ENCODE data around the gene ARPC5L. TPM values are rescaled to one million over a fixed set of nuclear protein-coding genes. Genes with fewer than 3 reads are reported as not detected.

The ARPC5L gene
- total and polyA plus RNA-seq, 2 donors from 2014 or later: 31.7 to 52.7 TPM

GRCh38 chr9:124873664-124874063 lies 11.7 kb downstream of the ARPC5L start:
- Histone ChIP-seq H3K4me3 (ENCODE audit: low read length in 3 of 3) (no peak overlapping the region), H3K36me3 (ENCODE audit: control insufficient read depth in 2 of 3, insufficient read depth in 3 of 3, low read length in 3 of 3) (peaks cover 0 to 44% (median 20%) of the 10 kb centered on the region in 3 donors), H3K27ac (ENCODE audit: low read depth in 2 of 2, low read length in 2 of 2) (no peak overlapping the region)

GRCh38 chr9:124875501-124875900 lies 13.6 kb downstream of the ARPC5L start:
- H3K36me3 ChIP-seq (ENCODE audit: control insufficient read depth in 2 of 3, insufficient read depth in 3 of 3, low read length in 3 of 3): peaks cover 0 to 49% (median 25%) of the 10 kb centered on the region in 3 donors
- intact Hi-C loops (cut with DNase I): no loop called here

More at GRCh38 chr9:124873664-124874063, 11.7 kb downstream of the ARPC5L start:
- H3K4me1 ChIP-seq (ENCODE audit: control insufficient read depth in 2 of 3, insufficient read depth in 2 of 3, low read depth in 1 of 3, low read length in 3 of 3): peaks cover 5 to 15% (median 12%) of the 10 kb centered on the region in 3 donors
- DNase-seq: peak in 1 of 5 donors; percentile 58
- intact Hi-C loops (cut with DNase I): no loop called here
- no peaks in the 10 kb centered on the region for H3K27me3 ChIP-seq (ENCODE audit: control insufficient read depth, insufficient read depth, low read length)
- no peak for TF ChIP-seq CTCF (IDR thresholded peaks at IDR 0.05; ENCODE audit: borderline replicate concordance, extremely low read depth, insufficient read depth)
- no peaks in the 10 kb centered on the region for H3K9me3 ChIP-seq (ENCODE audit: control insufficient read depth in 2 of 3, insufficient read depth in 1 of 3, low read length in 3 of 3)
- H3K9ac ChIP-seq (ENCODE audit: low read length in 3 of 3): peak overlapping the region in 1 of 3 donors; percentile 5
- FAIRE-seq: no peak

GRCh38 chr9:124877021-124877782 lies 15.3 kb downstream of the ARPC5L start:
- Histone ChIP-seq H3K9ac (ENCODE audit: low read length in 3 of 3) (no peak overlapping the region), H3K4me1 (ENCODE audit: control insufficient read depth in 2 of 3, insufficient read depth in 2 of 3, low read depth in 1 of 3, low read length in 3 of 3) (no peaks in the 10 kb centered on the region), H3K27me3 (ENCODE audit: control insufficient read depth, insufficient read depth, low read length) (no peaks in the 10 kb centered on the region), H3K4me3 (ENCODE audit: low read length in 3 of 3) (no peak overlapping the region), H3K36me3 (ENCODE audit: control insufficient read depth in 2 of 3, insufficient read depth in 3 of 3, low read length in 3 of 3) (peaks cover 2 to 49% (median 32%) of the 10 kb centered on the region in 3 donors), H3K9me3 (ENCODE audit: control insufficient read depth in 2 of 3, insufficient read depth in 1 of 3, low read length in 3 of 3) (no peaks in the 10 kb centered on the region), H3K27ac (ENCODE audit: low read depth in 2 of 2, low read length in 2 of 2) (no peak overlapping the region)
- TF ChIP-seq CTCF (IDR thresholded peaks at IDR 0.05; ENCODE audit: borderline replicate concordance, extremely low read depth, insufficient read depth): no peak
- FAIRE-seq (no peak), DNase-seq (peak in 1 of 5 donors; percentile 53)
- intact Hi-C loops (cut with DNase I): no loop called here

More at GRCh38 chr9:124875501-124875900, 13.6 kb downstream of the ARPC5L start:
- no peaks in the 10 kb centered on the region for H3K27me3 ChIP-seq (ENCODE audit: control insufficient read depth, insufficient read depth, low read length)
- no peak for FAIRE-seq
- no peak overlapping the region for H3K4me3 ChIP-seq (ENCODE audit: low read length in 3 of 3)
- no peak overlapping the region for H3K9ac ChIP-seq (ENCODE audit: low read length in 3 of 3)
- H3K4me1 ChIP-seq (ENCODE audit: control insufficient read depth in 2 of 3, insufficient read depth in 2 of 3, low read depth in 1 of 3, low read length in 3 of 3): peaks cover 4 to 12% (median 9%) of the 10 kb centered on the region in 3 donors
- H3K9me3 ChIP-seq (ENCODE audit: control insufficient read depth in 2 of 3, insufficient read depth in 1 of 3, low read length in 3 of 3): no peaks in the 10 kb centered on the region
- no peak for TF ChIP-seq CTCF (IDR thresholded peaks at IDR 0.05; ENCODE audit: borderline replicate concordance, extremely low read depth, insufficient read depth)
- H3K27ac ChIP-seq (ENCODE audit: low read depth in 2 of 2, low read length in 2 of 2): no peak overlapping the region
- DNase-seq: peak in 1 of 5 donors; percentile 33
